ENCODE data around the gene NPIPB9. TPM values are rescaled to one million over a fixed set of nuclear protein-coding genes. Genes with fewer than 3 reads are reported as not detected.
A peak's percentile ranks its signal among the peaks of the same experiment; 100 is the strongest.
"Not testable (repeated sequence)": the region's sequence is repeated elsewhere in the genome, so short reads cannot be mapped to it uniquely, and the experiment has no call there.

Gene NPIPB9
- total RNA-seq, 4 donors from 2014 or later: 0.35 to 8.2 (median 3.0) TPM

- TF ChIP-seq, protein P1, sequence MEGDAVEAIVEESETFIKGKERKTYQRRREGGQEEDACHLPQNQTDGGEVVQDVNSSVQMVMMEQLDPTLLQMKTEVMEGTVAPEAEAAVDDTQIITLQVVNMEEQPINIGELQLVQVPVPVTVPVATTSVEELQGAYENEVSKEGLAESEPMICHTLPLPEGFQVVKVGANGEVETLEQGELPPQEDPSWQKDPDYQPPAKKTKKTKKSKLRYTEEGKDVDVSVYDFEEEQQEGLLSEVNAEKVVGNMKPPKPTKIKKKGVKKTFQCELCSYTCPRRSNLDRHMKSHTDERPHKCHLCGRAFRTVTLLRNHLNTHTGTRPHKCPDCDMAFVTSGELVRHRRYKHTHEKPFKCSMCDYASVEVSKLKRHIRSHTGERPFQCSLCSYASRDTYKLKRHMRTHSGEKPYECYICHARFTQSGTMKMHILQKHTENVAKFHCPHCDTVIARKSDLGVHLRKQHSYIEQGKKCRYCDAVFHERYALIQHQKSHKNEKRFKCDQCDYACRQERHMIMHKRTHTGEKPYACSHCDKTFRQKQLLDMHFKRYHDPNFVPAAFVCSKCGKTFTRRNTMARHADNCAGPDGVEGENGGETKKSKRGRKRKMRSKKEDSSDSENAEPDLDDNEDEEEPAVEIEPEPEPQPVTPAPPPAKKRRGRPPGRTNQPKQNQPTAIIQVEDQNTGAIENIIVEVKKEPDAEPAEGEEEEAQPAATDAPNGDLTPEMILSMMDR (IDR thresholded peaks at IDR 0.05): peak in 1 of 4 experiments; percentile 45
- ATAC-seq: peak; percentile 97
- not testable (repeated sequence) for H3K36me3 ChIP-seq, H3K4me1 ChIP-seq, H3K27me3 ChIP-seq, H3K4me3 ChIP-seq, H3K9me3 ChIP-seq
- H3K27ac ChIP-seq: peak overlapping the region in 1 of 4 donors; percentile 57
- WGBS, 2 donors (ENCODE audit: low coverage in 1 of 2): 0 to 20% methylated on average over 1 to 3 of the region's 33 CpGs
Observed at GRCh38 chr16:28749997-28750465, 1.6 kb upstream of the NPIPB9 start.

GRCh38 chr16:28750469-28751067, 1.0 kb upstream of the NPIPB9 start:
- H3K4me3 ChIP-seq, H3K9me3 ChIP-seq, H3K36me3 ChIP-seq, H3K27ac ChIP-seq, H3K4me1 ChIP-seq, H3K27me3 ChIP-seq: not testable (repeated sequence)
- no CpG with 5 or more reads among the region's 48 CpGs for WGBS, 2 donors (ENCODE audit: low coverage in 1 of 2)
- ATAC-seq: peak; percentile 75

DNA sequence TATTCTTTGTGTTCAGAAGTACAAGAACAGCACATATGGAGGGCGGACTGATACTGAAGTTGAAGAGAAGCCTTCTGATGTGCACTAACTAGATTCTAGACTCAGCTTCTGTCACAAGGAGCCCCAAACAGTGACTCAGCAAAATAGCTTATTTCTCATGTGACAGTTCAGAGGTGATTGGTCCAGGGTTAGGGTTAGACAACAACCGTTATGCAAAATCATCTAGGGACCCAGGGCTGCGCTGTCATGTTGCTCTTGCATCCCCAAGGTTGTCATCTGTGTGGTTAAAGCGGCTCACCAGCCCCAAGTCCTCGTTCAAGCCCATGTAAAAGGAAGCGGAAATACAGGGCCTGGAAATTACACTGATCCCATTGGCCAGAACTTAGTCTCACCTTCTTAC, 30.1 kb downstream of the NPIPB9 start:
- not testable (repeated sequence) for H3K4me1 ChIP-seq, H3K27ac ChIP-seq, H3K27me3 ChIP-seq, H3K9me3 ChIP-seq, H3K4me3 ChIP-seq, H3K36me3 ChIP-seq, ATAC-seq
- WGBS, 2 donors (ENCODE audit: low coverage in 1 of 2): no CpG with 5 or more reads among the region's 6 CpGs

DNA sequence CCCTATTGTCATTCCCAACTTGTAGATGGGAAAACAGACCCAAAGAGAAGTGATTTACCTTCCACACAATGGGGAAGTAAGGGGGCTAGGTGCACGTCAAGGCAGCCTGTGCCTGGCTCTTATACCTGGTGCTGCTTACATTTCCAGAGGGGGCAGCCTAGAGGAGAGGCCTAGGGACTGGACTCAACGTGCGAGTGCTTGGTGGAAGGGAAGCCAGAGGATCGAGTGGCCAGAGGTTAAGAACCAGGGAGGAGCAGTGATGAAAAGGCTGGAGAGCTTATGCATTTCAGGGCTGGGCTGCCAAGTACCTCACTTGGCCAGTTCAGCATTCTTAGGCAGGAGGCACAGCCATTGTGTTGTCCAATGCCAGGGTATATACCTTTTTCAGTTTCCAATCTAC, 30.8 kb downstream of the NPIPB9 start:
- not testable (repeated sequence) for H3K27me3 ChIP-seq, H3K4me3 ChIP-seq, H3K27ac ChIP-seq, ATAC-seq, H3K9me3 ChIP-seq, H3K36me3 ChIP-seq, H3K4me1 ChIP-seq
- no CpG with 5 or more reads among the region's 4 CpGs for WGBS, 2 donors (ENCODE audit: low coverage in 1 of 2)

DNA sequence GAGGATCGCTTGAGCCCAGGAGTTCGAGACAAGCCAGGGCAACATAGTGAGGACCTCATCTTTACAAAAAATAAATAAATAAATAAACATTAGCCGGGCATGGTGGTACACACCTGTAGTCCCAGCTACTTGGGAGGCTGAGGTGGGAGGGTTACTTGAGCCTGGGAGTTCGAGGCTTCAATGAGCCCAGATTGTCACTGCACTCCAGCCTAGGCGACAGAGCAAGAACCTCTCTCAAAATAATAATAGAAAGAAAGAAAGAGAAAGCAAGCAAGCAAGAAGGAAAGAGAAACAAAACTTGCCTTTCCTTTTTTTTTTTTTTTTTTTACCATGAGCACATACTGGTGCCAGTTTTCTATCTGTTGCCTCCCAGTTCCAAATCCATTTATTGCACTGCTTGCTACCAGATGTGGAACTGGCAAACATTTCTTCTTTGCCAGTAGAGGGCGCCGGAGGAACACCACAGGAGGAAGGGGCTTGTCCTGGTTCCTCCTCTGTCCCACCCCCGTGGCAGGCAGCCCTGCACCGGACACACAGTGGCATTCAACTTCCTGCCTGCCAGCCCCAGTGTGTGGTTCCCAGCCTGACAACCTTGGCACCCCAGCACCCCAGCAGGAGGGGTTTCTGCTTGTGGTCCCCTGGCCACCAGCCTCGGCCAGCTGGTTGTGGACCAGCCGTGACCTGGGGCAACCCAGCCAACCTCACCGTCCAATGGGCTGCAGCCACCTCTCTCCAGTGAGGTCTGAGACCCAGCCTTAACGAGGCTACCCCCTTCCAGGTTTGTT, 50.8 kb downstream of the NPIPB9 start:
- H3K9me3 ChIP-seq, H3K27me3 ChIP-seq: not testable (repeated sequence)
- peak overlapping the region in 1 of 2 donors; percentile 12 for H3K4me3 ChIP-seq

GRCh38 chr16:28807445-28808120, 56.0 kb downstream of the NPIPB9 start:
- no CpG with 5 or more reads among the region's 11 CpGs for WGBS, 2 donors (ENCODE audit: low coverage in 1 of 2)

More for the DNA sequence above, 50.8 kb downstream of the NPIPB9 start:
- WGBS, 2 donors (ENCODE audit: low coverage in 1 of 2): no CpG with 5 or more reads among the region's 13 CpGs
- not testable (repeated sequence) for H3K36me3 ChIP-seq, H3K27ac ChIP-seq, H3K4me1 ChIP-seq
- peak; percentile 90 for ATAC-seq
- TF ChIP-seq, protein P1 (IDR thresholded peaks at IDR 0.05): peak; percentile 22 to 55 (median 52)

DNA sequence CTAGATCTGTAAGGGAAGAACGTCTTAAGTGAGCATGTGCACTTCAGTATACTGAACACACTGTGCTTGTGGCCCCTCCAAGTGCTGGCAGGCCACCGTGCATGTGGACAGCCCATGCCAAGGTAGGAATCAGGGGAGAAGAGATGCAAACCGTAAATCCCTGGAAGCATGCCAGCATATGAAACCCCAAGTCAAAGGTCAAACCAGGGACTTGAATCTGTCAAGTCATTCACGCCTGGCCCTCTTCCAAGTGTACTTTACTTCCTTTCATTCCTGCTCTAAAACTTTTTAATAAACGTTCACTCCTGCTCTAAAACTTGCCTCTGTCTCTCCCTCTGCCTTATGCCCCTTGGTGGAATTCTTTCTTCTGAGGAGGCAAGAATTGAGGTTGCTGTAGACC, 68.4 kb downstream of the NPIPB9 start:
- H3K27ac ChIP-seq: no peak overlapping the region
- H3K27me3 ChIP-seq: no peaks in the 10 kb centered on the region
- TF ChIP-seq POLR2A (IDR thresholded peaks at IDR 0.05) (no peak), POLR2AphosphoS5 (IDR thresholded peaks at IDR 0.05) (no peak), EP300 (IDR thresholded peaks at IDR 0.05) (no peak)
- TF ChIP-seq, protein P1 (IDR thresholded peaks at IDR 0.05): no peak
- H3K4me1 ChIP-seq: peaks cover 0 to 16% (median 6%) of the 10 kb centered on the region in 3 donors
- 68 to 69% methylated on average over 5 of the region's 5 CpGs for WGBS, 2 donors (ENCODE audit: low coverage in 1 of 2)
- H3K36me3 ChIP-seq: peaks cover 0 to under 1% of the 10 kb centered on the region in 2 donors
- ATAC-seq: no peak
- H3K4me3 ChIP-seq: no peak overlapping the region
- H3K9me3 ChIP-seq: no peaks in the 10 kb centered on the region

More at GRCh38 chr16:28807445-28808120, 56.0 kb downstream of the NPIPB9 start:
- not testable (repeated sequence) for H3K4me3 ChIP-seq, H3K36me3 ChIP-seq, H3K27me3 ChIP-seq, H3K27ac ChIP-seq, H3K9me3 ChIP-seq, ATAC-seq, H3K4me1 ChIP-seq

DNA sequence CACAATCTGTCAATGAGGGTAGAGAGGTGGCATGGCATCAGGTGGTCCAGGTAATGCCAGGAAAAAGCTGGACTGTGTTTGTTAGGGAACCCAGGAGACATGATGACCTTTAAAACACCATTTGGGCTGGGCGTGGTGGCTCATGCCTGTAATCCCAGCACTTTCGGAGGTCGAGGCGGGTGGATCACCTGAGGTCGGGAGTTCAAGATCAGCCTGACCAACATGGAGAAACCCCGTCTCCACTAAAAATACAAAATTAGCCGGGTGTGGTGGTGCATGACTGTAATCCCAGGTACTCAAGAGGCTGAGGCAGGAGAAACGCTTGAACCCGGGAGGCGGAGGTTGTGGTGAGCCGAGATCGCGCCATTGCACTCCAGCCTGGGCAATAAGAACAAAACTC, 69.0 kb downstream of the NPIPB9 start:
- ATAC-seq, H3K36me3 ChIP-seq, H3K9me3 ChIP-seq, H3K27ac ChIP-seq, H3K27me3 ChIP-seq, H3K4me3 ChIP-seq: not testable (repeated sequence)
- 95 to 100% methylated on average over 6 to 11 of the region's 13 CpGs for WGBS, 2 donors (ENCODE audit: low coverage in 1 of 2)
- H3K4me1 ChIP-seq: peaks cover 0 to 21% (median 11%) of the 10 kb centered on the region in 3 donors

Data from gastroesophageal sphincter (tissue), 4 donors.